RWPE2 (cell line): ENCODE measurements around the gene CHMP1A.

Source experiments
- ATAC-seq: fragments of 200-7000 bp; cut with Tn5 transposase; 3 replicates; pipeline ENCODE4 v1.9.1; 2021; ENCODE audit warnings: low read depth
- DNase-seq: peaks from one replicate; pipeline ENCODE4 v3.0.0-alpha.2; 2020; ENCODE audit warnings: low spot score
- H3K27ac ChIP-seq: fragments of 450-650 bp; 2 replicates; pipeline ENCODE4 v1.5.1; 2017; ENCODE audit warnings: mild to moderate bottlenecking; ENCODE audit not compliant: poor library complexity, severe bottlenecking
- H3K27me3 ChIP-seq: fragments of 250-450 bp; sonication (Bioruptor Pico); 2 replicates; pipeline ENCODE4 v1.5.1; 2021; ENCODE audit warnings: mild to moderate bottlenecking, moderate library complexity; ENCODE audit not compliant: insufficient read depth, poor library complexity, severe bottlenecking
- H3K36me3 ChIP-seq: fragments of 250-450 bp; sonication (Bioruptor Pico); 2 replicates; pipeline ENCODE4 v1.5.1; 2020; ENCODE audit warnings: low read depth, mild to moderate bottlenecking, moderate library complexity
- H3K4me1 ChIP-seq: fragments of 250-450 bp; sonication (Bioruptor Pico); 2 replicates; pipeline ENCODE4 v1.5.1; 2021; ENCODE audit warnings: mild to moderate bottlenecking, moderate library complexity; ENCODE audit not compliant: insufficient read depth, poor library complexity, severe bottlenecking
- H3K4me3 ChIP-seq: fragments of 250-450 bp; sonication (Bioruptor Pico); 2 replicates; pipeline ENCODE4 v1.5.1; 2021; ENCODE audit warnings: mild to moderate bottlenecking, moderate library complexity; ENCODE audit not compliant: severe bottlenecking
- H3K9me3 ChIP-seq: fragments of 250-450 bp; sonication (Bioruptor Pico); 2 replicates; pipeline ENCODE4 v1.5.1; 2021; ENCODE audit warnings: mild to moderate bottlenecking, moderate library complexity; ENCODE audit not compliant: severe bottlenecking
- CTCF ChIP-seq: fragments of 450-650 bp; IDR thresholded peaks from one replicate; pipeline ENCODE4 v1.5.1; 2017; ENCODE audit warnings: mild to moderate bottlenecking, moderate library complexity; ENCODE audit not compliant: poor library complexity, severe bottlenecking

CHMP1A gene

DNA sequence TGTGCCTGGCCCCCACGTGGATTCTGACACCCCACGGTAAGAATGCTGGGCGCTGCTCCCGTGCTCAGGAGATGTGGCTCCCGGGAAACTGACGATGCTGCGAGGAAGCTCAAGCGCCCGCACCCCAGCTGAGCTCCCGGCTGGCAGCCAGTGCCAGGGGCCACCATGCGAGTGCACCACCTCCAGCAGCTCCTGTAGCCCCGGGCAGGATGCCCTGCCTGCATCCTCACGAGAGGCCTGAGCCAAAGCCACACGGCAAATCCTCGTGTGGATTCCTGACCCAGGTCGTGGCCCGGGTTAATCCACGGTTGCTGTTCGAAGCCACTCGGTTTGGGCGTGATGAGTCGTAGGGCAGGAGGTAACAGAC is 55.6 kb downstream of the CHMP1A start:
- H3K9me3 ChIP-seq = no peaks in the 10 kb centered on the region
- H3K36me3 ChIP-seq = no peaks in the 10 kb centered on the region
- TF ChIP-seq CTCF = no peak
- DNase-seq = peak; percentile 63
- peaks cover 17% of the 10 kb centered on the region for H3K4me1 ChIP-seq
- no peak for ATAC-seq
- no peaks in the 10 kb centered on the region for H3K27me3 ChIP-seq
- no peak overlapping the region for H3K4me3 ChIP-seq
- H3K27ac ChIP-seq = peak overlapping the region; percentile 66

- no peak for ATAC-seq
- H3K36me3 ChIP-seq = no peaks in the 10 kb centered on the region; the same call in 1 of the 2 replicates
Measured at GRCh38 chr16:89600956-89601355, 56.6 kb downstream of the CHMP1A start.

DNA sequence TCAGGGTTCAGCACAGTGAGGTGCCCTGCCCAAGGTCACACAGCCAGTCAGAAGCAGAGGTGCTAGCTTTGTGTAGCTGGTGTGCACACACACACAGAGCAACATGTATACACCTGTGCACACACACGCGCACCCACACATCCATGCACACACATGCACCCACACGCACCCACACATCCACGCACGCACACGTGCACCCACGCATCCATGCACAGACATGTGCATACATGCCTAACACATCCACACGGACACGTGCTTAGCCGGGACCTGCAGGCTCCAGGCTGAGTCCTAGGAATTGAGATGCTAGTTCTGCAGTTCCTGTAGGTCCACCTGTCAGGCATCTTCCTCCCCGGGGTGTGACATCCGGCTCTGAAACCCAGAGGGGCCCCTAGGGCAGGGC is 57.1 kb downstream of the CHMP1A start:
- ATAC-seq (no peak), DNase-seq (peak; percentile 58)
- Histone ChIP-seq H3K4me1 (peaks cover 17% of the 10 kb centered on the region), H3K36me3 (no peaks in the 10 kb centered on the region; the same call in 1 of the 2 replicates), H3K9me3 (no peaks in the 10 kb centered on the region), H3K4me3 (no peak overlapping the region), H3K27me3 (no peaks in the 10 kb centered on the region), H3K27ac (no peak overlapping the region)
- no peak for TF ChIP-seq CTCF

More at GRCh38 chr16:89600956-89601355, 56.6 kb downstream of the CHMP1A start:
- Histone ChIP-seq H3K27me3 (no peaks in the 10 kb centered on the region), H3K4me3 (no peak overlapping the region), H3K27ac (no peak overlapping the region), H3K4me1 (peaks cover 17% of the 10 kb centered on the region), H3K9me3 (no peaks in the 10 kb centered on the region)
- no peak for TF ChIP-seq CTCF
- peak; percentile 37 for DNase-seq

- Histone ChIP-seq H3K36me3 (no peaks in the 10 kb centered on the region; the same call in 1 of the 2 replicates), H3K4me3 (no peak overlapping the region), H3K27me3 (no peaks in the 10 kb centered on the region), H3K9me3 (no peaks in the 10 kb centered on the region), H3K27ac (no peak overlapping the region), H3K4me1 (peaks cover 17% of the 10 kb centered on the region)
- DNase-seq (peak; percentile 37), ATAC-seq (no peak)
- no peak for TF ChIP-seq CTCF
Measured at GRCh38 chr16:89599902-89600301, 57.6 kb downstream of the CHMP1A start.

- Histone ChIP-seq H3K27ac (no peak overlapping the region), H3K36me3 (no peaks in the 10 kb centered on the region; the same call in 1 of the 2 replicates), H3K9me3 (no peaks in the 10 kb centered on the region), H3K27me3 (no peaks in the 10 kb centered on the region), H3K4me3 (no peak overlapping the region), H3K4me1 (peaks cover 17% of the 10 kb centered on the region)
- TF ChIP-seq CTCF = peak; percentile 50
- DNase-seq (peak; percentile 71), ATAC-seq (peak; percentile 24; the same call in 2 of the 3 replicates)
Measured at GRCh38 chr16:89599451-89599858, 58.1 kb downstream of the CHMP1A start.
